Measurements from ENCODE around the gene MACROD2. TPM values are rescaled to one million over a fixed set of nuclear protein-coding genes. Genes with fewer than 3 reads are reported as not detected.

The MACROD2 gene
- total and polyA plus RNA-seq, 2 experiments from 2014 or later = 2.8 to 4.3 TPM

DNA sequence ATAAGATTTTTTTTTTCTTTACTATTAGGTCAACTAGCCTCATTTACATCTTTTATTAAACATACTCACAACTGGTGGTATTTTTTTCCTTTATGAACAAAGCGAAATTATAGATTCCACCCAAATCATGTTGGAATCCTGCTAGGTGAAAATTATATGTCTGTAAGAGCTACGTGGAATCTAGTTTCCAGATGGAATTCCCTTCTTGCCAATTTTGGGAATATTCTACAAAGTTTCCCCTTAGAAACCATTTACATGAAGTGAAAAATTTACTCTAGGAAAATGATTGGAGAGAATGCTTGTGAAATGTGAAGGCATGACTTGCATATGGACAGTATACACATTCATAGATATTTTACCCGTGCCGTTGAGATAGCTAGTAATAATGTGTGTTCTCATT, 1466.6 kb downstream of the MACROD2 start (continued):
- TF ChIP-seq, protein P1, sequence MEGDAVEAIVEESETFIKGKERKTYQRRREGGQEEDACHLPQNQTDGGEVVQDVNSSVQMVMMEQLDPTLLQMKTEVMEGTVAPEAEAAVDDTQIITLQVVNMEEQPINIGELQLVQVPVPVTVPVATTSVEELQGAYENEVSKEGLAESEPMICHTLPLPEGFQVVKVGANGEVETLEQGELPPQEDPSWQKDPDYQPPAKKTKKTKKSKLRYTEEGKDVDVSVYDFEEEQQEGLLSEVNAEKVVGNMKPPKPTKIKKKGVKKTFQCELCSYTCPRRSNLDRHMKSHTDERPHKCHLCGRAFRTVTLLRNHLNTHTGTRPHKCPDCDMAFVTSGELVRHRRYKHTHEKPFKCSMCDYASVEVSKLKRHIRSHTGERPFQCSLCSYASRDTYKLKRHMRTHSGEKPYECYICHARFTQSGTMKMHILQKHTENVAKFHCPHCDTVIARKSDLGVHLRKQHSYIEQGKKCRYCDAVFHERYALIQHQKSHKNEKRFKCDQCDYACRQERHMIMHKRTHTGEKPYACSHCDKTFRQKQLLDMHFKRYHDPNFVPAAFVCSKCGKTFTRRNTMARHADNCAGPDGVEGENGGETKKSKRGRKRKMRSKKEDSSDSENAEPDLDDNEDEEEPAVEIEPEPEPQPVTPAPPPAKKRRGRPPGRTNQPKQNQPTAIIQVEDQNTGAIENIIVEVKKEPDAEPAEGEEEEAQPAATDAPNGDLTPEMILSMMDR (conservative IDR thresholded peaks at IDR 0.05; ENCODE audit: low read depth in 2 of 2) = no peak
- TF ChIP-seq JUNB (IDR thresholded peaks at IDR 0.05; ENCODE audit: unreplicated experiment) (no peak), CREB1 (CRISPR knock-in tag; IDR thresholded peaks at IDR 0.05; ENCODE audit: low read depth) (no peak), POLR2AphosphoS5 (IDR thresholded peaks at IDR 0.05; ENCODE audit: low read depth) (no peak), EZH2 (IDR thresholded peaks at IDR 0.05; ENCODE audit: low read depth, unreplicated experiment) (no peak), ZNF331 (CRISPR knock-in tag; IDR thresholded peaks at IDR 0.05; ENCODE audit: low read depth) (no peak), NANOG (IDR thresholded peaks at IDR 0.05; ENCODE audit: borderline replicate concordance) (no peak)
- TF ChIP-seq, protein P2, sequence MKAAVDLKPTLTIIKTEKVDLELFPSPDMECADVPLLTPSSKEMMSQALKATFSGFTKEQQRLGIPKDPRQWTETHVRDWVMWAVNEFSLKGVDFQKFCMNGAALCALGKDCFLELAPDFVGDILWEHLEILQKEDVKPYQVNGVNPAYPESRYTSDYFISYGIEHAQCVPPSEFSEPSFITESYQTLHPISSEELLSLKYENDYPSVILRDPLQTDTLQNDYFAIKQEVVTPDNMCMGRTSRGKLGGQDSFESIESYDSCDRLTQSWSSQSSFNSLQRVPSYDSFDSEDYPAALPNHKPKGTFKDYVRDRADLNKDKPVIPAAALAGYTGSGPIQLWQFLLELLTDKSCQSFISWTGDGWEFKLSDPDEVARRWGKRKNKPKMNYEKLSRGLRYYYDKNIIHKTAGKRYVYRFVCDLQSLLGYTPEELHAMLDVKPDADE (IDR thresholded peaks at IDR 0.05) = no peak
- TF ChIP-seq, protein P3, sequence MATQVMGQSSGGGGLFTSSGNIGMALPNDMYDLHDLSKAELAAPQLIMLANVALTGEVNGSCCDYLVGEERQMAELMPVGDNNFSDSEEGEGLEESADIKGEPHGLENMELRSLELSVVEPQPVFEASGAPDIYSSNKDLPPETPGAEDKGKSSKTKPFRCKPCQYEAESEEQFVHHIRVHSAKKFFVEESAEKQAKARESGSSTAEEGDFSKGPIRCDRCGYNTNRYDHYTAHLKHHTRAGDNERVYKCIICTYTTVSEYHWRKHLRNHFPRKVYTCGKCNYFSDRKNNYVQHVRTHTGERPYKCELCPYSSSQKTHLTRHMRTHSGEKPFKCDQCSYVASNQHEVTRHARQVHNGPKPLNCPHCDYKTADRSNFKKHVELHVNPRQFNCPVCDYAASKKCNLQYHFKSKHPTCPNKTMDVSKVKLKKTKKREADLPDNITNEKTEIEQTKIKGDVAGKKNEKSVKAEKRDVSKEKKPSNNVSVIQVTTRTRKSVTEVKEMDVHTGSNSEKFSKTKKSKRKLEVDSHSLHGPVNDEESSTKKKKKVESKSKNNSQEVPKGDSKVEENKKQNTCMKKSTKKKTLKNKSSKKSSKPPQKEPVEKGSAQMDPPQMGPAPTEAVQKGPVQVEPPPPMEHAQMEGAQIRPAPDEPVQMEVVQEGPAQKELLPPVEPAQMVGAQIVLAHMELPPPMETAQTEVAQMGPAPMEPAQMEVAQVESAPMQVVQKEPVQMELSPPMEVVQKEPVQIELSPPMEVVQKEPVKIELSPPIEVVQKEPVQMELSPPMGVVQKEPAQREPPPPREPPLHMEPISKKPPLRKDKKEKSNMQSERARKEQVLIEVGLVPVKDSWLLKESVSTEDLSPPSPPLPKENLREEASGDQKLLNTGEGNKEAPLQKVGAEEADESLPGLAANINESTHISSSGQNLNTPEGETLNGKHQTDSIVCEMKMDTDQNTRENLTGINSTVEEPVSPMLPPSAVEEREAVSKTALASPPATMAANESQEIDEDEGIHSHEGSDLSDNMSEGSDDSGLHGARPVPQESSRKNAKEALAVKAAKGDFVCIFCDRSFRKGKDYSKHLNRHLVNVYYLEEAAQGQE (IDR thresholded peaks at IDR 0.05; ENCODE audit: unreplicated experiment) = no peak

DNA sequence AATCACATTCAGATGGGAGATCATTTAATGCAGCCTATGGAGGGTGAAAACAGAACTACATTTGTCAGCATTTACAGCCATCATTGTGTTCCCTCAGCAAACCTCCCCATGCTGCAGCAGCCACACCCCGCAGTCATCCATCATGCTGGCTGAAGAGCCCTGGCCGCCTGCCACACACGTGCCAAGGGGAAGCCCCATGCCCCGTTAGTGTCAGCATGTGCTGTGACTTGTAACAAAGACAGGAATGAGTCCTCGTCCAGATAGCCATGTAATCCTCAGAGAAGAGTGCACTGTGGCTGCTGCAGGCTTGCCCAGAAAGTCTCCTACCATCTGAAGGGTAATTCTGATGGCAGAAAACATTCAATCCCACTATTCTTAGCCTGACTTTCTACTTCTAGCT, 1480.2 kb downstream of the MACROD2 start:
- Histone ChIP-seq H4K20me1 (replicated peaks; ENCODE audit: insufficient read depth) (no peaks in the 10 kb centered on the region), H3K36me3 (ENCODE audit: insufficient read depth) (no peaks in the 10 kb centered on the region), H3K4me1 (ENCODE audit: insufficient read depth) (no peaks in the 10 kb centered on the region), H3K4me2 (no peak overlapping the region), H3K79me2 (replicated peaks; ENCODE audit: insufficient read depth) (no peaks in the 10 kb centered on the region), H3K9me2 (ENCODE audit: insufficient read depth) (peaks cover 4% of the 10 kb centered on the region; the same call in 1 of the 2 replicates), H3F3A (replicated peaks; ENCODE audit: low read depth) (no peaks in the 10 kb centered on the region), H3K4me3 (no peak overlapping the region), H3K27me3 (ENCODE audit: insufficient read depth) (no peaks in the 10 kb centered on the region), H2AFZ (peak overlapping the region; percentile 44; the same call in 1 of the 2 replicates), H3K27ac (ENCODE audit: low read depth) (no peak overlapping the region)
- no peak overlapping the region for H3K27ac Mint-ChIP-seq
- no peaks in the 10 kb centered on the region for H3K9me3 Mint-ChIP-seq
- H3K4me1 Mint-ChIP-seq = 0 out of 3 replicates have a peak, but pooled peaks cover 1% of the 10 kb centered on the region
- ATAC-seq (no peak), DNase-seq (ENCODE audit: low spot score) (no peak)
- no peaks in the 10 kb centered on the region for H3K36me3 Mint-ChIP-seq (ENCODE audit: low read depth)
- no peak overlapping the region for H3K4me3 Mint-ChIP-seq
- TF ChIP-seq STAT1 (IDR thresholded peaks at IDR 0.05; ENCODE audit: unreplicated experiment) (no peak), NANOG (IDR thresholded peaks at IDR 0.05; ENCODE audit: borderline replicate concordance) (no peak), ZNF114 (CRISPR knock-in tag; IDR thresholded peaks at IDR 0.05) (no peak)
- TF ChIP-seq, protein P1 (conservative IDR thresholded peaks at IDR 0.05; ENCODE audit: low read depth in 2 of 2) = no peak
- H3K27me3 Mint-ChIP-seq (ENCODE audit: insufficient read depth, low read depth, poor library complexity) = no peaks in the 10 kb centered on the region

Data from GM23338 (cell line).